Esophagus squamous epithelium (tissue), 4 donors: ENCODE results near the gene FEZF2.

Experiments
- POLR2A ChIP-seq, 4 donors: fragments of 450-650 bp; IDR thresholded peaks; one replicate each; pipeline ENCODE4 v1.6.1; 2017; ENCODE audit warnings: antibody characterized with exemption in 4 of 4, mild to moderate bottlenecking in 4 of 4, moderate library complexity in 3 of 4
- TF ChIP-seq, protein P1 (sequence below), 6 experiments: fragments of 450-650 bp in 4 of 6; fragments of 200-600 bp in 2 of 6; sonication (generic) in 2 of 6; IDR thresholded peaks; one replicate each; pipeline ENCODE4 v1.5.1; 2016 to 2019; ENCODE audit warnings: antibody characterized with exemption in 6 of 6, mild to moderate bottlenecking in 4 of 6, moderate library complexity in 4 of 6

GRCh38 chr3:62415312-62415801, 42.0 kb upstream of the FEZF2 start:
- TF ChIP-seq POLR2A (IDR thresholded peaks at IDR 0.05): no peak
- TF ChIP-seq, protein P1, sequence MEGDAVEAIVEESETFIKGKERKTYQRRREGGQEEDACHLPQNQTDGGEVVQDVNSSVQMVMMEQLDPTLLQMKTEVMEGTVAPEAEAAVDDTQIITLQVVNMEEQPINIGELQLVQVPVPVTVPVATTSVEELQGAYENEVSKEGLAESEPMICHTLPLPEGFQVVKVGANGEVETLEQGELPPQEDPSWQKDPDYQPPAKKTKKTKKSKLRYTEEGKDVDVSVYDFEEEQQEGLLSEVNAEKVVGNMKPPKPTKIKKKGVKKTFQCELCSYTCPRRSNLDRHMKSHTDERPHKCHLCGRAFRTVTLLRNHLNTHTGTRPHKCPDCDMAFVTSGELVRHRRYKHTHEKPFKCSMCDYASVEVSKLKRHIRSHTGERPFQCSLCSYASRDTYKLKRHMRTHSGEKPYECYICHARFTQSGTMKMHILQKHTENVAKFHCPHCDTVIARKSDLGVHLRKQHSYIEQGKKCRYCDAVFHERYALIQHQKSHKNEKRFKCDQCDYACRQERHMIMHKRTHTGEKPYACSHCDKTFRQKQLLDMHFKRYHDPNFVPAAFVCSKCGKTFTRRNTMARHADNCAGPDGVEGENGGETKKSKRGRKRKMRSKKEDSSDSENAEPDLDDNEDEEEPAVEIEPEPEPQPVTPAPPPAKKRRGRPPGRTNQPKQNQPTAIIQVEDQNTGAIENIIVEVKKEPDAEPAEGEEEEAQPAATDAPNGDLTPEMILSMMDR (IDR thresholded peaks at IDR 0.05): no peak
